Measurements from ENCODE around the gene UBALD1.

DNA sequence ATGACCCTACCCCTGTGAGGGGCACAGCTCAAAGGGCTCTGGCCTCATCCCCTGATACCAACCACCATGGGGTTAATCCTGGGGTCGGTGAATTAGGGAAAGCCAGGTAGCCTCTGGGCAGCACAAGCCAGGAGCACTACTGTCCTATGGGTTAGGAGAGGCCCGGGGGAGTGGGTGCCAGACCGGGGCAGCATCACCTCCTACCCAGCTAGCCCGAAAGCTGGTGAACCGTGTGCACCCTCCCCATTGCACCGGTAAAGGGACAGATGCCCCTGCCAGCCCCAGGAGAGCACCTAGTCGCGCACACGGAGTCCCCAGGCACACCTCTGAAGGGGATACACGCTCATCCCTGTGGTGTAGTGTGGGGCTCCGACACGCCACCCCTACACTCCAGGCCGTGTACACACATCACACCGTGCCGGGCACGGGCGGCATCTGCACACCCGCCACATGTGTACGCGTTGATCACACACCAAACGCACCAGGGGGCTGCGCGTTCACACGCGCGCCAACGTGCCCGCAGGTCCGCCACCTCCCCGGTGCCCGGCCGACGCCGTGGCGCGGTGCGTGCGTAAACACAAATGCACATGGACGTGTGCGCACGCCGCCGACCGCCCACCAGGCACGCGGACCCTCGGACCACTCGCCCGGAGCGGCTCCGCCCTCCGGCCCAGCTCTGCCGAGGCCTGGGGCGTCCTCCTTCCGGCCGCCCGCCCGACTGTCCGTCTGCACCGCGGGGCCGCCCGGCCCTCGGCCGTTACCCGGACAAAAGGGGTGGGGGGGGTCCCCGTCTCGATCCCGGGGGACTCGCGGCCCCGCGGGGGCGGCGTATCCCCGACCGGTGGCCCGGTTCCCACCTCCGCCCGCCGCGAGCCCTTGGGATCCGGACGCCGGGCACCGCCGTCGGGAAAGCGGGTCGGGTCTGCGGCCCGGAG lies 785 bp downstream of the UBALD1 start:
- TF ChIP-seq POLR2A (IDR thresholded peaks at IDR 0.05): no peak
- no peak for TF ChIP-seq CTCF (IDR thresholded peaks at IDR 0.05)
- TF ChIP-seq EP300 (IDR thresholded peaks at IDR 0.05): no peak
